AG04450 (cell line): ENCODE results near the gene ADI1. TPM values are rescaled to one million over a fixed set of nuclear protein-coding genes. Genes with fewer than 3 reads are reported as not detected.

Experiments used
- CTCF ChIA-PET: fragments of 300-600, 350-600 bp; formaldehyde crosslinking; extraction: SDS; loops from one replicate; lab custom pipeline; 2022; ENCODE audit warnings: antibody characterized with exemption, inconsistent platforms; lab: Charles Lee
- POLR2A ChIA-PET: fragments of 350-600 bp; formaldehyde crosslinking; extraction: SDS; loops from one replicate; lab custom pipeline; 2021; ENCODE audit warnings: antibody characterized with exemption, inconsistent platforms; lab: Yijun Ruan, JAX
- DNase-seq: peaks from one replicate; pipeline ENCODE4 v3.0.0-alpha.2; 2011; ENCODE audit warnings: low read depth, low spot score
- H3K27ac ChIP-seq: one replicate; pipeline ENCODE4 v1.5.1; 2012; ENCODE audit warnings: low read depth, low read length, control low read depth
- H3K27me3 ChIP-seq: one replicate; pipeline ENCODE4 v1.6.0; 2012; ENCODE audit warnings: low read length; ENCODE audit not compliant: control insufficient read depth, insufficient read depth
- H3K4me3 ChIP-seq: 2 replicates; pipeline ENCODE4 v1.5.1; 2011; ENCODE audit warnings: mild to moderate bottlenecking, low read depth, low read length, control low read depth
- H3K9me3 ChIP-seq: 2 replicates; pipeline ENCODE4 v1.5.1; 2012; ENCODE audit warnings: low read length; ENCODE audit not compliant: control insufficient read depth, insufficient read depth
- CTCF ChIP-seq: IDR thresholded peaks from 2 replicates; pipeline ENCODE4 v1.5.1; 2011; ENCODE audit warnings: low read depth, low read length, control low read depth, inconsistent platforms
- polyA plus RNA-seq: library from polyadenylated mRNA; depleted of rRNA; stranded (reverse); fragments of >200 nt; gene quantifications from 2 replicates; pipeline ENCODE4 v1.2.3, GENCODE V29; 2011

Gene ADI1
- polyA plus RNA-seq, 1 experiment, result 71.4 TPM

- peak; percentile 52 for TF ChIP-seq CTCF
- H3K4me3 ChIP-seq, result peak overlapping the region; percentile 62
- ChIA-PET POLR2A (interaction anchor here (0.7 to 1.4 kb wide), 4 partner anchors 13 to 21 kb away, joined by 3 to 7 read pairs (median 4); partner anchors contain the start of gene RNASEH1), CTCF (interaction anchor here (0.6 to 2.3 kb wide), 8 partner anchors 12 to 115 kb away, joined by 3 to 6 read pairs (median 5); partner anchors contain the start of gene RNASEH1)
- DNase-seq, result no peak
- no peaks in the 10 kb centered on the region for H3K27me3 ChIP-seq
- peak overlapping the region; percentile 100 for H3K27ac ChIP-seq
- peaks cover 5% of the 10 kb centered on the region; the same call in 1 of the 2 replicates for H3K9me3 ChIP-seq
These were observed 17.6 kb upstream of the ADI1 start for GRCh38 chr2:3536682-3537632.

DNA sequence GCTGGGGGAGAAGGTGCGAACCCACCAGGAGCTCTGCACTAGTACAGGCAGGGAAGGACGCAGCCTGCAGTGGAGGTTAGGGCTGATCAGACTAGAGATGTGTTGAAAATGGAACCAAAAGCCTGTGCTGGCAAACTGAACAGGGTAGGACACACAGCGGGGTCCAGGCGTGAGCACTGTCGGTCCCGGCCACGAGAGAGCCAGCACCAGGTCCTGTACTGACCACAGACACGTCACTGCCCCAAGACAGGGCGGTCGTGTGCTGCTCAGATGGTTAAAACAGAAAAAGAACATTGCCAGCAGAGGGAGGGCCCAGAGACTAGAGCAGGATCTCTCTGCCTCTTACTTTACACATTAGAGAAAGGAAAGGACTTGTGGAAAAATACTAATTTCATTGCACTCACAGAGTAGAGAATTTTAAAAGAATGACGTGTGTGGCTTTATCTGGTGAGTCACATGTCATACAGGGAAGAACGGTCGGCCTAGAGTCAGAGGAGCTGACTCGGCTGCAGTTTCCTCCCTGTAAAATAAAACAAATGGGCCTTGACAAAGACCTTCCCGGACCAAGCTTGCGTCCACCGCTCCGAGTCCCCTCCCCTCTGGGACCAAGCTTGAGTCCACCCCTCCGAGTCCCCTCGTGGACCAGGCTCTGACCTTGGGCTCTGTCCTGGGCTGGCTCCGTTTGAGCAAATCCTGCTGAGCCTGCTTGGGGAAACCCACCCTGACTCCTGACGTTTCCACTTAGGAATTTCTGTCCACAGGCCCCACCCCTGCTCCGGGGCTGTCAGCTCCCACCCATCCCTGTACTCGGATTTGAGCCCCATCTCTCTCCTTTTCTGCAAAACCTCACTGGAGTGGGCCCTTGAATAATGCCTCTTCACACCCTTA is 16.7 kb upstream of the ADI1 start:
- ChIA-PET POLR2A (interaction anchor here (0.7 to 1.4 kb wide), 6 partner anchors 12 to 121 kb away, joined by 3 to 7 read pairs (median 3); partner anchors contain the start of gene RNASEH1), CTCF (interaction anchor here (0.8 to 2.3 kb wide), 5 partner anchors 11 to 116 kb away, joined by 3 to 6 read pairs (median 5); partner anchors contain the start of gene RNASEH1)
- peak; percentile 63 for DNase-seq
- Histone ChIP-seq H3K9me3 (peaks cover 5% of the 10 kb centered on the region; the same call in 1 of the 2 replicates), H3K27me3 (no peaks in the 10 kb centered on the region), H3K27ac (peak overlapping the region; percentile 100), H3K4me3 (peak overlapping the region; percentile 62)
- peak; percentile 46 for TF ChIP-seq CTCF

- ChIA-PET POLR2A (interaction anchor here (0.9 to 1.4 kb wide), 3 partner anchors 17 to 122 kb away, joined by 3 to 6 read pairs (median 3); no protein-coding TSS in a partner anchor), CTCF (interaction anchor here (1.3 to 2.3 kb wide), 3 partner anchors 12 to 117 kb away, joined by 5 to 6 read pairs (median 6); no protein-coding TSS in a partner anchor)
- no peak for TF ChIP-seq CTCF
These were observed 16.1 kb upstream of the ADI1 start for GRCh38 chr2:3535467-3535793.

DNA sequence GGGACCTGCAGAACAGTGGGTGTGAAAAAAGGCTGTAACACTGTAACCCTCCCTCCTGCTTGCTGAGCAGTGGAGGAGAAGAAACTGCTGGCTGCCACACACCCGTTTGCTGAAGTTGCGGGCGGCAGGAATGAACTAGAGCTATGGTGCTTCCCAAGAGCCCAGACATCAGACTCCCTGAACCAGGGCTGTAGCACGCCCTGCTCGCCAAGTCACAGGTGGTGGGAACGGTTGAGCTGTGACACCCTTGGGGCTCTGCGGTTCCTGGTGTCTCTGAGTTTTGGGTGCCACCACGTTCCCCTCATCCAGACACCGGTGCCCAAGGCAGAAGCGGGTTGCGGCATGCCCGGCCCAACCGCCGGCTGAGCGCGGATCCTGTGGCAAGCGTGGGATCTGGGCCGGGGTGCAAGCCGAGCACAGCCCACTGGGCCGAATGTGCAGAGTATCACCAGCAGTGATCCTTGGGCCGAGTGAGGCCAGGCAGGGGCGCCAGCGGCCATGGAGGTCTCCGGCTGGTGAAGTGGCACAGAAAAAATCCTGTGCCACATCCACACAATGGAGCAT is 15.0 kb upstream of the ADI1 start:
- Histone ChIP-seq H3K9me3 (peaks cover 5% of the 10 kb centered on the region; the same call in 1 of the 2 replicates), H3K27ac (no peak overlapping the region), H3K4me3 (no peak overlapping the region), H3K27me3 (no peaks in the 10 kb centered on the region)
- no peak for DNase-seq
- ChIA-PET POLR2A (interaction anchor here (1.0 kb wide), 1 partner anchor 15 kb away, joined by 4 read pairs; the partner anchor contains the start of gene ADI1), CTCF (no interaction called here)
- TF ChIP-seq CTCF, result no peak

More at GRCh38 chr2:3535467-3535793, 16.1 kb upstream of the ADI1 start:
- Histone ChIP-seq H3K27me3 (no peaks in the 10 kb centered on the region), H3K27ac (peak overlapping the region; percentile 100), H3K4me3 (peak overlapping the region; percentile 62), H3K9me3 (peaks cover 5% of the 10 kb centered on the region; the same call in 1 of the 2 replicates)
- DNase-seq, result no peak
